ENCODE results near the gene CDPF1. TPM values are rescaled to one million over a fixed set of nuclear protein-coding genes. Genes with fewer than 3 reads are reported as not detected.

CDPF1 gene
- total and polyA plus RNA-seq, 2 of the 4 experiments (the other 2 are of a cell fraction) = 11.5 to 14.5 TPM

DNA sequence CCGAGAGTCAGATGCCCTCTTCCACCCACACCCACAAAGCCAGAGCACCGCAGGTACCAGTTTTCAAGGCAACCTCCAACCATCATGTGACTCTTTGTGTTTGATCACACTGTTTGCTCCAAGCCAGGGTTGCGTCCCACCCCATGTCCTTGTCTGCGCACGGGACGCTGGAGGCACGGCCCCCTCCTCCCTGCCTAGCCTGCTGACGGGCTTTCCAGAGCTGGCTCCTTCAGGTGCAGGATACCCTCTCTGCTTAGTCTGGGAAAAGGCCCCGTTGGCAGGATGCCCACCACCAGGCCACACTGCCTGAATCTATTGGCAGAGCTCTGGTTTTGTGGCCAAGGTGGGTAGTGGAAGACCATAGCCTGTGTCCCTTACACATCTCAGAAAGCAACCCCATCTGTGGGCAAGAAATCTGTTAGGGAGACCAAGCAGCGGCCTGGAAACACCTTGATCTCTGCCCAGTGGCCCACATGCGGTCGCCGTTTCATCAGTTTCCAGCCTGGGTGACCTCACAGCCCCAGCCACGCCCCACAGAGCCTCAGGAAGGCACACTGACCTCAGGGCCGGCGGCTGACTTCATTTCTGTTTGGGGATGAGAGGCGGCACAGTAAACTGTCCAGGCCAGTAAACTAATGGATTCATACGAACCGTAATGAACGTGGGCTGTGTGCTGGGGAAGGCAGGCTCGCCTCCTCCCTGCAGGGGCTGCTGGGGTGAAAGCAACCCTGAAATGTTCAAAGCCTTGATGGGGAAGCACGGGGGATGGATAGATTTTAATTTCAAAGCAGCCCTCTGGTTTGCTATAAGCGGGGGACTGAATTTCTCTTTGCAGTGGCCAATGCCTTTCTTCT lies 25.8 kb downstream of the CDPF1 start:
- H2AK5ac ChIP-seq (ENCODE audit: low read depth, low read length) = no peak overlapping the region
- CTCF ChIA-PET = no interaction called here
- no peaks in the 10 kb centered on the region for H3K4me1 ChIP-seq (ENCODE audit: control insufficient read depth, insufficient read depth, low read length)

More for the DNA sequence above, 25.8 kb downstream of the CDPF1 start:
- dilution Hi-C loops (cut with HindIII; ENCODE audit: low sequenced_read_pairs, unreplicated experiment) = no loop called here
- in situ Hi-C loops (cut with MboI; ENCODE audit: low sequenced_read_pairs) = no loop called here
- Histone ChIP-seq H3K4me3 (ENCODE audit: insufficient read depth, low read depth, low read length) (no peak overlapping the region), H2AFZ (replicated peaks; ENCODE audit: low read length, poor library complexity) (peak overlapping the region; percentile 36), H3K9me3 (ENCODE audit: control insufficient read depth, insufficient read depth, low read length) (no peaks in the 10 kb centered on the region), H3K56ac (ENCODE audit: extremely low read depth, insufficient read depth, low read length) (no peak overlapping the region), H2AK9ac (replicated peaks; ENCODE audit: low read depth, low read length, poor library complexity) (no peak overlapping the region), H3K14ac (replicated peaks; ENCODE audit: low read depth, low read length) (no peak overlapping the region), H2BK120ac (ENCODE audit: low read depth, low read length) (no peak overlapping the region), H3K9me1 (ENCODE audit: insufficient read depth, low read length) (peaks cover 19% of the 10 kb centered on the region), H4K5ac (ENCODE audit: low read depth, low read length) (no peak overlapping the region), H3K4me2 (ENCODE audit: low read depth, low read length) (no peak overlapping the region), H3K36me3 (ENCODE audit: control insufficient read depth, insufficient read depth, low read length) (peaks cover 18% of the 10 kb centered on the region), H3K9ac (ENCODE audit: low read depth, low read length) (no peak overlapping the region), H3K18ac (ENCODE audit: low read depth, low read length) (no peak overlapping the region), H4K20me1 (ENCODE audit: insufficient read depth, low read length) (no peaks in the 10 kb centered on the region), H2BK15ac (ENCODE audit: low read depth, low read length) (no peak overlapping the region), H3K27ac (ENCODE audit: insufficient read depth, low read length) (no peak overlapping the region), H3K4ac (ENCODE audit: low read depth, low read length) (no peak overlapping the region), H2BK20ac (ENCODE audit: low read depth, low read length) (no peak overlapping the region), H3K79me1 (ENCODE audit: low read depth in 1 of 2, low read length in 2 of 2) (no peaks in the 10 kb centered on the region), H4K8ac (ENCODE audit: low read depth in 2 of 2, low read length in 2 of 2) (no peak overlapping the region), H3K23ac (ENCODE audit: low read depth, low read length) (no peak overlapping the region), H3K27me3 (ENCODE audit: control insufficient read depth, insufficient read depth, low read length) (no peaks in the 10 kb centered on the region), H2BK5ac (ENCODE audit: low read depth, low read length, poor library complexity, severe bottlenecking) (no peak overlapping the region), H4K91ac (ENCODE audit: insufficient read depth, low read depth, low read length) (no peak overlapping the region)
- no peak for TF ChIP-seq RCOR1 (IDR thresholded peaks at IDR 0.05; ENCODE audit: insufficient replicate concordance, low read length)
- TF ChIP-seq USF2 (IDR thresholded peaks at IDR 0.05; ENCODE audit: low read depth, low read length) = no peak
- no peak for TF ChIP-seq NFE2L2 (IDR thresholded peaks at IDR 0.05; ENCODE audit: low read depth, low read length)
- TF ChIP-seq, protein P1, sequence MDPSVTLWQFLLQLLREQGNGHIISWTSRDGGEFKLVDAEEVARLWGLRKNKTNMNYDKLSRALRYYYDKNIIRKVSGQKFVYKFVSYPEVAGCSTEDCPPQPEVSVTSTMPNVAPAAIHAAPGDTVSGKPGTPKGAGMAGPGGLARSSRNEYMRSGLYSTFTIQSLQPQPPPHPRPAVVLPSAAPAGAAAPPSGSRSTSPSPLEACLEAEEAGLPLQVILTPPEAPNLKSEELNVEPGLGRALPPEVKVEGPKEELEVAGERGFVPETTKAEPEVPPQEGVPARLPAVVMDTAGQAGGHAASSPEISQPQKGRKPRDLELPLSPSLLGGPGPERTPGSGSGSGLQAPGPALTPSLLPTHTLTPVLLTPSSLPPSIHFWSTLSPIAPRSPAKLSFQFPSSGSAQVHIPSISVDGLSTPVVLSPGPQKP (IDR thresholded peaks at IDR 0.05; ENCODE audit: borderline replicate concordance, low read depth, low read length) = no peak
- no peak for TF ChIP-seq CEBPB (IDR thresholded peaks at IDR 0.05; ENCODE audit: low read depth, low read length)
- no peak for TF ChIP-seq POLR2A (IDR thresholded peaks at IDR 0.05; ENCODE audit: low read depth, low read length)
- no peak for TF ChIP-seq MAZ (IDR thresholded peaks at IDR 0.05; ENCODE audit: borderline replicate concordance, low read depth, low read length)
- TF ChIP-seq RFX5 (IDR thresholded peaks at IDR 0.05; ENCODE audit: low read depth, low read length) = no peak
- POLR2A ChIA-PET (ENCODE audit: unreplicated experiment) = interaction anchor here (0.6 kb wide), 1 partner anchor 1017 kb away, joined by 6 read pairs; no protein-coding TSS in a partner anchor
- WGBS, 2 experiments (ENCODE audit: extremely low coverage in 2 of 2, insufficient read length in 1 of 2) = 80% methylated on average over 6 of the region's 23 CpGs; no CpG with 5 or more reads in 1 of the 2 experiments
- no TSS peak for BruUV-seq (replicated peaks)
- DNase-seq (no peak), ATAC-seq (ENCODE audit: low read depth) (no peak)
- intact Hi-C loops (cut with micrococcal nuclease) = no loop called here
